Stomach (tissue), 9 donors: Measurements from ENCODE around the gene TMEM134. TPM values are rescaled to one million over a fixed set of nuclear protein-coding genes. Genes with fewer than 3 reads are reported as not detected.
"Not testable (repeated sequence)": the region's sequence is repeated elsewhere in the genome, so short reads cannot be mapped to it uniquely, and the experiment has no call there.

Experiments used
- DNase-seq, 2 donors: peaks; one replicate each; pipeline versions ENCODE4 v3.0.0 to v3.0.0-alpha.2; 2013 to 2019
- H3K27ac ChIP-seq, 5 donors: fragments of 200-600 bp in 4 of 5; sonication (generic) in 4 of 5; one replicate each; pipeline ENCODE4 v1.5.1; 2013 to 2019; ENCODE audit warnings: mild to moderate bottlenecking in 1 of 5, moderate library complexity in 1 of 5
- H3K27me3 ChIP-seq, 3 donors: fragments of 200-600 bp; sonication (generic); one replicate each; pipeline ENCODE4 v1.5.1; 2017 to 2019; ENCODE audit warnings: mixed run types in 1 of 3
- H3K36me3 ChIP-seq, 4 donors: fragments of 200-600 bp; sonication (generic); 1 replicate in 3 of 4; 2 replicates in 1 of 4; pipeline ENCODE4 v1.5.1; 2016 to 2019
- H3K4me1 ChIP-seq, 4 donors: fragments of 200-600 bp; sonication (generic); one replicate each; pipeline ENCODE4 v1.5.1; 2016 to 2019
- H3K4me3 ChIP-seq, 4 donors: fragments of 200-600 bp; sonication (generic) in 3 of 4; one replicate each; pipeline ENCODE4 v1.5.1; 2016 to 2019; ENCODE audit warnings: mild to moderate bottlenecking in 1 of 4
- H3K9me3 ChIP-seq, 4 donors: fragments of 200-600 bp; sonication (generic); one replicate each; pipeline ENCODE4 v1.5.1; 2016 to 2019
- CTCF ChIP-seq, 7 experiments: fragments of 450-650 bp in 4 of 7; fragments of 200-600 bp in 3 of 7; sonication (generic) in 3 of 7; IDR thresholded peaks; one replicate each; pipeline ENCODE4 v1.5.1; 2016 to 2019; ENCODE audit warnings: antibody characterized with exemption in 7 of 7, control low read depth in 2 of 7, mild to moderate bottlenecking in 1 of 7
- EP300 ChIP-seq: sonication (generic); formaldehyde crosslinking; IDR thresholded peaks from one replicate; pipeline ENCODE4 v1.6.1; 2017; ENCODE audit warnings: antibody characterized with exemption
- POLR2A ChIP-seq, 4 donors: fragments of 450-650 bp; IDR thresholded peaks; one replicate each; pipeline ENCODE4 v1.6.1; 2016; ENCODE audit warnings: antibody characterized with exemption in 4 of 4, control low read depth in 2 of 4, mild to moderate bottlenecking in 1 of 4, moderate library complexity in 1 of 4
- POLR2AphosphoS5 ChIP-seq, 3 donors: sonication (generic); formaldehyde crosslinking; IDR thresholded peaks; one replicate each; pipeline ENCODE4 v1.6.1; 2016; ENCODE audit warnings: antibody characterized with exemption in 3 of 3
- WGBS, 5 donors: extraction: QIAGEN DNeasy Blood & Tissue Kit in 3 of 5; methylation state at CpG; one replicate each; pipeline versions ENCODE4 v1.1.5 to v1.1.7; 2013 to 2018; 5-methylcytosine and 5-hydroxymethylcytosine counted together
- intact Hi-C: fragments of 100-400 bp; cut with DNase I; formaldehyde crosslinking; loops from one replicate; pipeline ENCODE4 v1.15.1; 2023; ENCODE audit warnings: low total_unique reads
- polyA plus RNA-seq, 3 donors: library from polyadenylated mRNA; stranded (reverse); fragments of 200-250 nt; gene quantifications; one replicate each; pipeline ENCODE4 v1.2.3, GENCODE V29; 2013
- total RNA-seq, 5 donors: library from RNA; depleted of rRNA; stranded (reverse); fragments of >200 nt; gene quantifications; one replicate each; pipeline versions ENCODE4 v1.1.0 to v1.2.3, GENCODE V29; 2014 to 2016
- donor health status: healthy with polysubstance abuse.
- donor health status: Bipolar disorder and iron deficiency.
- donor health status: healthy.

The TMEM134 gene
- total and polyA plus RNA-seq, 8 donors = 57.6 to 392 (median 128) TPM

- WGBS, 5 donors = 48 to 72% (median 64%) methylated on average over 11 of the region's 11 CpGs
- Histone ChIP-seq H3K9me3 (no peaks in the 10 kb centered on the region), H3K36me3 (peaks cover 36 to 53% (median 48%) of the 10 kb centered on the region in 4 donors), H3K4me1 (peaks cover 20 to 40% (median 29%) of the 10 kb centered on the region in 4 donors), H3K27ac (peak overlapping the region in 3 of 5 donors; percentile 95 to 98 (median 96)), H3K4me3 (peak overlapping the region in 3 of 4 donors; percentile 80 to 97 (median 86)), H3K27me3 (no peaks in the 10 kb centered on the region)
- TF ChIP-seq POLR2A (IDR thresholded peaks at IDR 0.05) = no peak
- TF ChIP-seq CTCF (IDR thresholded peaks at IDR 0.05) = no peak
- DNase-seq = no peak
- intact Hi-C loops = loop anchor here (10.0 kb wide), 1 partner anchor 75 kb away; the partner anchor contains the start of genes CDK2AP2 and PITPNM1
Observed at GRCh38 chr11:67429722-67430121, 39.3 kb downstream of the TMEM134 start.

- TF ChIP-seq POLR2A (IDR thresholded peaks at IDR 0.05) (no peak), EP300 (no peak), POLR2AphosphoS5 (IDR thresholded peaks at IDR 0.05) (no peak), CTCF (IDR thresholded peaks at IDR 0.05) (no peak)
- intact Hi-C loops = no loop called here
- H3K27ac ChIP-seq = peak overlapping the region; percentile 91 to 98 (median 95)
Observed at GRCh38 chr11:67429038-67429668, 39.9 kb downstream of the TMEM134 start.

GRCh38 chr11:67428052-67429001 lies 40.7 kb downstream of the TMEM134 start, which contains the start of gene RPS6KB2:
RPS6KB2 (plus strand) TSS chr11:67428494; CDS start chr11:67428546, 52 bp downstream.
- Histone ChIP-seq H3K4me1 (peaks cover 20 to 34% (median 26%) of the 10 kb centered on the region in 4 donors), H3K9me3 (no peaks in the 10 kb centered on the region), H3K27ac (peak within 1 kb of the TSS; percentile 91 to 98 (median 95)), H3K4me3 (peak within 1 kb of the TSS; percentile 80 to 97 (median 90)), H3K36me3 (peaks cover 23 to 39% (median 34%) of the 10 kb centered on the region in 4 donors), H3K27me3 (no peaks in the 10 kb centered on the region)
- TF ChIP-seq POLR2A (IDR thresholded peaks at IDR 0.05) (peak in 2 of 4 donors; percentile 65 to 94), EP300 (no peak), CTCF (IDR thresholded peaks at IDR 0.05) (no peak), POLR2AphosphoS5 (IDR thresholded peaks at IDR 0.05) (peak; percentile 94 to 99 (median 98))
- DNase-seq = peak; percentile 99 to 100
- 0 to 1% (median 1%) methylated on average over 46 to 68 of the region's 68 CpGs for WGBS, 5 donors
- intact Hi-C loops = no loop called here

More at GRCh38 chr11:67429038-67429668, 39.9 kb downstream of the TMEM134 start:
- Histone ChIP-seq H3K4me1 (peaks cover 20 to 35% (median 26%) of the 10 kb centered on the region in 4 donors), H3K4me3 (peak overlapping the region; percentile 80 to 97 (median 90)), H3K27me3 (no peaks in the 10 kb centered on the region), H3K36me3 (peaks cover 30 to 47% (median 42%) of the 10 kb centered on the region in 4 donors), H3K9me3 (no peaks in the 10 kb centered on the region)
- DNase-seq = peak in 1 of 2 donors; percentile 41
- WGBS, 5 donors = 20 to 45% (median 36%) methylated on average over 9 to 12 of the region's 12 CpGs

- Histone ChIP-seq H3K27ac (peak overlapping the region; percentile 91 to 98 (median 95)), H3K36me3 (peaks cover 14 to 30% (median 25%) of the 10 kb centered on the region in 4 donors), H3K4me1 (peaks cover 20 to 30% (median 26%) of the 10 kb centered on the region in 4 donors), H3K4me3 (peak overlapping the region; percentile 80 to 97 (median 90))
- DNase-seq, intact Hi-C loops, H3K27me3 ChIP-seq, H3K9me3 ChIP-seq: not testable (repeated sequence)
- 58 to 75% (median 68%) methylated on average over 19 of the region's 19 CpGs for WGBS, 5 donors
Observed at GRCh38 chr11:67427364-67427859, 41.6 kb downstream of the TMEM134 start.
